ENCODE data around the gene LURAP1L.

- TF ChIP-seq, protein P1, sequence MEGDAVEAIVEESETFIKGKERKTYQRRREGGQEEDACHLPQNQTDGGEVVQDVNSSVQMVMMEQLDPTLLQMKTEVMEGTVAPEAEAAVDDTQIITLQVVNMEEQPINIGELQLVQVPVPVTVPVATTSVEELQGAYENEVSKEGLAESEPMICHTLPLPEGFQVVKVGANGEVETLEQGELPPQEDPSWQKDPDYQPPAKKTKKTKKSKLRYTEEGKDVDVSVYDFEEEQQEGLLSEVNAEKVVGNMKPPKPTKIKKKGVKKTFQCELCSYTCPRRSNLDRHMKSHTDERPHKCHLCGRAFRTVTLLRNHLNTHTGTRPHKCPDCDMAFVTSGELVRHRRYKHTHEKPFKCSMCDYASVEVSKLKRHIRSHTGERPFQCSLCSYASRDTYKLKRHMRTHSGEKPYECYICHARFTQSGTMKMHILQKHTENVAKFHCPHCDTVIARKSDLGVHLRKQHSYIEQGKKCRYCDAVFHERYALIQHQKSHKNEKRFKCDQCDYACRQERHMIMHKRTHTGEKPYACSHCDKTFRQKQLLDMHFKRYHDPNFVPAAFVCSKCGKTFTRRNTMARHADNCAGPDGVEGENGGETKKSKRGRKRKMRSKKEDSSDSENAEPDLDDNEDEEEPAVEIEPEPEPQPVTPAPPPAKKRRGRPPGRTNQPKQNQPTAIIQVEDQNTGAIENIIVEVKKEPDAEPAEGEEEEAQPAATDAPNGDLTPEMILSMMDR (optimal IDR thresholded peaks at IDR 0.05 in 1 of 3, IDR thresholded peaks at IDR 0.05 in 1 of 3, conservative IDR thresholded peaks at IDR 0.05 in 1 of 3; ENCODE audit: extremely low read depth in 1 of 3, insufficient read depth in 2 of 3, low read length in 3 of 3) = no peak
- no peak for TF ChIP-seq EZH2 (IDR thresholded peaks at IDR 0.05; ENCODE audit: low read length)
These were observed 34.0 kb upstream of the LURAP1L start for GRCh38 chr9:12740845-12741244.
